Measurements from ENCODE around the gene SHROOM3. TPM values are rescaled to one million over a fixed set of nuclear protein-coding genes. Genes with fewer than 3 reads are reported as not detected.

Gene SHROOM3
- total RNA-seq, 1 donor from 2014 or later: 15.2 TPM

DNA sequence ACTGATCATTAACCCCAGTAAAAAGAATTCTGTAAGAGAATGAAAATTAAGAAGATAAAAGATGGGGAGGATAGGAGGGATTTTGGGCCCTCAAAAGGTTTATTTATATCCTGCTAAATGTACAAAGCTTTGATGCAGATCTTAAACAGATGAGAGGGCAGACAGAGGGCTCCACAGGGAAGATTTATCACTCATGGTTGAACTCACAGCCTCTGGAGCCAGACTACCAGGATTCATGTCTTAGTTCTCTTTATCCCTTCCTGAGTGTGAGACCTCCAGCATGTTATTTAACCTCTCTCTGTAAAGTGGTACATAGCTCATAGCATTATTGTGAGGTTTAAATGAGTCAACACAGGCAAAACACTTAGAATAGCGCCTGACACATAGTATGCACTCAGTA lies 388.5 kb downstream of the SHROOM3 start:
- intact Hi-C loops (cut with DNase I): no loop called here
- no peak for DNase-seq (ENCODE audit: missing footprints)

GRCh38 chr4:76830612-76830963 lies 395.6 kb downstream of the SHROOM3 start:
- peak; percentile 20 for ATAC-seq
- DNase-seq (ENCODE audit: missing footprints): no peak
- intact Hi-C loops (cut with DNase I): no loop called here

More for the DNA sequence above, 388.5 kb downstream of the SHROOM3 start:
- no peak for ATAC-seq

- no peak for DNase-seq (ENCODE audit: missing footprints)
- intact Hi-C loops (cut with DNase I): no loop called here
Observed at GRCh38 chr4:76830964-76831703, 396.1 kb downstream of the SHROOM3 start.

DNA sequence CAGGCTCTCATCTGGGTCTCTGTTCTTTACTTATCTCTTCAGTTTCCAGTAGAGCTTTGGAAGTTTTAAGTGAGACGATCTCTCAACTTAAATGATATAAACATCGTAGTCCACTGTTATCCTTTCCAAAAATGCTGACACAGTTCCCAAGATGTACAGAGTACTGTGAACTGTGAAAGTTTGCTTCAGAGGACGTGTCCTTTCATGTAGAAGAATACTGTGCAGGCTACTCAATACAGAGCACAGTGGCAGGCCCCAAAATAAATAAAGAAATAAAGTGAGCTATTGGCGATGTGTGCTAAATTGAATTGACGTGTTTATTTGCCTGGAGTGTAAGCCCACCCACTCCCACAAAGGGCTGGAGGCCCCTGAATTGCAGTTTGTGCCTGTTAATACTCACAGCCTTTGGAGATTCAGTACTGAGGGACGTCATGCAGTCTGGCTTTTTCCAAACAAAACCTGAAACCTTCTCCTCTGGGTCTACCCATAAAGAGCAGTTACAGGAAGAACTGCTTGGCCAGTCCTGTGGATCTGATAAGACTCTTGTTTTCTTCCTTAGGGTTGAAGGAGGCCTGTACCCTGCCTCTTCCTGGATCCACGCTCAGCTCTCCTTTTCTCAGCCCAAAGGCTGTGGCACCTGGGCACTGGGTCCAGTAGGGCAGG lies 396.8 kb downstream of the SHROOM3 start:
- DNase-seq (ENCODE audit: missing footprints) (no peak), ATAC-seq (no peak)
- intact Hi-C loops (cut with DNase I): no loop called here

More at GRCh38 chr4:76830964-76831703, 396.1 kb downstream of the SHROOM3 start:
- peak; percentile 59 for ATAC-seq

Small RNAs within 50 kb of the gene (microRNA-seq; reads per million reads assigned to microRNA genes)
- gene MIR4450: not detected
- not detected for gene MIR548AH

Other genes starting within 250 kb of the SHROOM3 start
- 102 TPM for gene SCARB2, start 221.4 kb upstream of the SHROOM3 start, total RNA-seq
- 2.4 TPM for gene FAM47E, start 183.5 kb upstream of the SHROOM3 start, total RNA-seq
- gene STBD1, start 128.5 kb upstream of the SHROOM3 start, total RNA-seq: 29.4 TPM
- gene CCDC158, start 14.1 kb upstream of the SHROOM3 start, total RNA-seq: 0.16 TPM